Measurements from ENCODE around the gene GFRA4.

GRCh38 chr20:3614466-3614865, 48.7 kb downstream of the GFRA4 start:
- TF ChIP-seq EP300 (IDR thresholded peaks at IDR 0.05) (no peak), CTCF (IDR thresholded peaks at IDR 0.05) (no peak)

All from ovary (tissue), 3 donors.